Liver (tissue), 9 donors: Measurements from ENCODE around the gene SLC8A2. TPM values are rescaled to one million over a fixed set of nuclear protein-coding genes. Genes with fewer than 3 reads are reported as not detected.

Experiments
- DNase-seq: peaks from one replicate; pipeline ENCODE4 v3.0.0-alpha.2; 2017; ENCODE audit warnings: low spot score
- H3K27ac ChIP-seq, 2 donors: one replicate each; pipeline ENCODE4 v1.7.0; 2013; ENCODE audit warnings: inconsistent platforms in 2 of 2, low read length in 2 of 2, control low read depth in 1 of 2, low read depth in 1 of 2, mild to moderate bottlenecking in 1 of 2
- H3K27me3 ChIP-seq, 4 donors: one replicate each; pipeline versions ENCODE4 v1.6.1 to v1.7.0; 2013; ENCODE audit warnings: low read length in 3 of 4, inconsistent platforms in 1 of 4, mild to moderate bottlenecking in 1 of 4, moderate library complexity in 1 of 4; ENCODE audit not compliant: control insufficient read depth in 4 of 4, insufficient read depth in 4 of 4
- H3K36me3 ChIP-seq, 4 donors: one replicate each; pipeline versions ENCODE4 v1.6.1 to v1.7.0; 2013; ENCODE audit warnings: low read length in 3 of 4, mild to moderate bottlenecking in 3 of 4, low read depth in 1 of 4, moderate library complexity in 1 of 4; ENCODE audit not compliant: control insufficient read depth in 4 of 4, insufficient read depth in 3 of 4
- H3K4me1 ChIP-seq, 4 donors: one replicate each; pipeline versions ENCODE4 v1.6.1 to v1.7.0; 2013; ENCODE audit warnings: low read length in 3 of 4, mild to moderate bottlenecking in 3 of 4, moderate library complexity in 1 of 4; ENCODE audit not compliant: control insufficient read depth in 4 of 4, insufficient read depth in 4 of 4
- H3K4me3 ChIP-seq, 3 donors: one replicate each; pipeline versions ENCODE4 v1.6.1 to v1.7.0; 2013; ENCODE audit warnings: low read length in 3 of 3, control low read depth in 1 of 3, low read depth in 1 of 3, mild to moderate bottlenecking in 1 of 3
- H3K9ac ChIP-seq, 2 donors: one replicate each; pipeline ENCODE4 v1.7.0; 2013; ENCODE audit warnings: low read length in 2 of 2, mild to moderate bottlenecking in 2 of 2, moderate library complexity in 2 of 2, control low read depth in 1 of 2, low read depth in 1 of 2
- H3K9me3 ChIP-seq, 4 donors: one replicate each; pipeline versions ENCODE4 v1.6.1 to v1.7.0; 2013; ENCODE audit warnings: low read length in 3 of 4; ENCODE audit not compliant: control insufficient read depth in 4 of 4
- EGR1 ChIP-seq, 2 donors: IDR thresholded peaks; 2 replicates each; pipeline ENCODE4 v1.6.1; 2016 to 2018; ENCODE audit warnings: antibody characterized with exemption in 2 of 2, low read depth in 2 of 2
- FOXA1 ChIP-seq: IDR thresholded peaks from 2 replicates; pipeline ENCODE4 v1.6.1; 2016; ENCODE audit warnings: antibody characterized with exemption
- FOXA2 ChIP-seq: IDR thresholded peaks from 2 replicates; pipeline ENCODE4 v1.6.1; 2016; ENCODE audit warnings: antibody characterized with exemption
- GABPA ChIP-seq, 2 donors: IDR thresholded peaks in 1 of 2; conservative IDR thresholded peaks in 1 of 2; 2 replicates each; pipeline ENCODE4 v1.6.1; 2016; ENCODE audit warnings: antibody characterized with exemption in 2 of 2, mild to moderate bottlenecking in 1 of 2, moderate library complexity in 1 of 2
- HNF4A ChIP-seq, 2 donors: conservative IDR thresholded peaks; 2 replicates each; pipeline ENCODE4 v1.6.1; 2016; ENCODE audit warnings: antibody characterized with exemption in 2 of 2, mild to moderate bottlenecking in 2 of 2
- HNF4G ChIP-seq: IDR thresholded peaks from 2 replicates; pipeline ENCODE4 v1.6.1; 2016; ENCODE audit warnings: antibody characterized with exemption
- JUND ChIP-seq, 2 donors: IDR thresholded peaks; 2 replicates each; pipeline ENCODE4 v1.6.1; 2016; ENCODE audit warnings: antibody characterized with exemption in 2 of 2
- NR2F2 ChIP-seq: IDR thresholded peaks from 2 replicates; pipeline ENCODE4 v1.6.1; 2016; ENCODE audit warnings: antibody characterized with exemption
- RAD21 ChIP-seq, 2 donors: IDR thresholded peaks; 2 replicates each; pipeline ENCODE4 v1.6.1; 2016; ENCODE audit warnings: antibody characterized with exemption in 2 of 2, mild to moderate bottlenecking in 2 of 2
- RXRA ChIP-seq, 2 donors: IDR thresholded peaks; 2 replicates each; pipeline ENCODE4 v1.6.1; 2017 to 2018; ENCODE audit warnings: antibody characterized with exemption in 2 of 2, mild to moderate bottlenecking in 1 of 2
- SP1 ChIP-seq: IDR thresholded peaks from 2 replicates; pipeline ENCODE4 v1.6.1; 2018; ENCODE audit warnings: antibody characterized with exemption, mild to moderate bottlenecking
- TAF1 ChIP-seq: conservative IDR thresholded peaks from 2 replicates; pipeline ENCODE4 v1.6.1; 2016; ENCODE audit warnings: antibody characterized with exemption, mild to moderate bottlenecking
- YY1 ChIP-seq: IDR thresholded peaks from 2 replicates; pipeline ENCODE4 v1.6.1; 2016; ENCODE audit warnings: antibody characterized with exemption, mild to moderate bottlenecking
- WGBS: extraction: QIAGEN DNeasy Blood & Tissue Kit; methylation state at CpG from one replicate; pipeline ENCODE4 v1.1.7; 2013; 5-methylcytosine and 5-hydroxymethylcytosine counted together
- polyA plus RNA-seq, 2 donors: library from polyadenylated mRNA; stranded (reverse) in 1 of 2; unstranded in 1 of 2; fragments of 200-250 nt in 1 of 2; fragments of >200 nt in 1 of 2; fragmentation: Nextera tagmentation in 1 of 2; extraction: Ambion mirVana in 1 of 2; gene quantifications; one replicate each; pipeline versions ENCODE4 v1.2.1 to v1.2.3, GENCODE V29; 2013 to 2015
- total RNA-seq, 2 donors: library from RNA; depleted of rRNA; stranded (reverse); fragments of >200 nt; gene quantifications; one replicate each; pipeline ENCODE4 v1.2.3, GENCODE V29; 2014
- TF ChIP-seq, protein P1 (sequence below): IDR thresholded peaks from 2 replicates; pipeline ENCODE4 v1.6.1; 2016; ENCODE audit warnings: antibody characterized with exemption
- TF ChIP-seq, protein P2 (sequence below): IDR thresholded peaks from 2 replicates; pipeline ENCODE4 v1.6.1; 2016; ENCODE audit warnings: antibody characterized with exemption, mild to moderate bottlenecking
- TF ChIP-seq, protein P3 (sequence below): IDR thresholded peaks from 2 replicates; pipeline ENCODE4 v1.6.1; 2016; ENCODE audit warnings: antibody characterized with exemption
- TF ChIP-seq, protein P4 (sequence below): fragments of 150-350 bp; IDR thresholded peaks from 2 replicates; pipeline ENCODE4 v1.5.1; 2017; ENCODE audit warnings: improper control_type of control experiment, low read depth, low read length; ENCODE audit not compliant: missing input control
- TF ChIP-seq, protein P5 (sequence below): IDR thresholded peaks from 2 replicates; pipeline ENCODE4 v1.6.1; 2016; ENCODE audit warnings: antibody characterized with exemption
- donor health status: healthy.
- donor health status: healthy.
- donor health status: healthy.
- donor health status: healthy.
- donor health status: healthy.

Gene SLC8A2
- total and polyA plus RNA-seq, 4 donors = 0.01 to 0.25 TPM; not detected in 2

DNA sequence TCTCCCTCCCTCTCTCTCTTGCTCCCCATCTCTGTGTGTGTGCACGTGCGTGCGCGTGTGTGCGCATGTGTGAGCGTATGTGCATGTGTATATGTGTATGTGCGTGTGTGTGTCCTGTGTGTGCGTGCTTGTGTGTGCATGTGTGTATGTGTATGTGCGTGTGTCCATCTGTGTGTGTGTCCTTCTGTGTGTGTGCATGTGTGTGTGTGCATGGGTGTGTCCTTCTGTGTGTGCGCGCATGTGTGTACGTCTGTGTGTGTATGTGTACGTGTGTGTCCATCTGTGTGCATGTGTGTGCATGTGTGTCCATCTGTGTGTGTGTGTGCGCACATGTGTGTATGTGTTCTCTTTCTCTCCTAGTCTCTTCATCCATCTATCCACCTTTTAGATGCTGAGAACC lies 12.2 kb downstream of the SLC8A2 start:
- Histone ChIP-seq H3K9ac (no peak overlapping the region), H3K9me3 (peaks cover 0 to 11% (median 5%) of the 10 kb centered on the region in 4 donors), H3K27me3 (peaks cover 4 to 14% (median 8%) of the 10 kb centered on the region in 4 donors), H3K4me3 (no peak overlapping the region), H3K27ac (no peak overlapping the region), H3K4me1 (peaks cover 0 to 3% (median under 1%) of the 10 kb centered on the region in 4 donors), H3K36me3 (no peaks in the 10 kb centered on the region)
- no peak for DNase-seq
- 79% methylated on average over 14 of the region's 14 CpGs for WGBS
- no peak for TF ChIP-seq NR2F2
- TF ChIP-seq YY1 = no peak
- TF ChIP-seq, protein P1, sequence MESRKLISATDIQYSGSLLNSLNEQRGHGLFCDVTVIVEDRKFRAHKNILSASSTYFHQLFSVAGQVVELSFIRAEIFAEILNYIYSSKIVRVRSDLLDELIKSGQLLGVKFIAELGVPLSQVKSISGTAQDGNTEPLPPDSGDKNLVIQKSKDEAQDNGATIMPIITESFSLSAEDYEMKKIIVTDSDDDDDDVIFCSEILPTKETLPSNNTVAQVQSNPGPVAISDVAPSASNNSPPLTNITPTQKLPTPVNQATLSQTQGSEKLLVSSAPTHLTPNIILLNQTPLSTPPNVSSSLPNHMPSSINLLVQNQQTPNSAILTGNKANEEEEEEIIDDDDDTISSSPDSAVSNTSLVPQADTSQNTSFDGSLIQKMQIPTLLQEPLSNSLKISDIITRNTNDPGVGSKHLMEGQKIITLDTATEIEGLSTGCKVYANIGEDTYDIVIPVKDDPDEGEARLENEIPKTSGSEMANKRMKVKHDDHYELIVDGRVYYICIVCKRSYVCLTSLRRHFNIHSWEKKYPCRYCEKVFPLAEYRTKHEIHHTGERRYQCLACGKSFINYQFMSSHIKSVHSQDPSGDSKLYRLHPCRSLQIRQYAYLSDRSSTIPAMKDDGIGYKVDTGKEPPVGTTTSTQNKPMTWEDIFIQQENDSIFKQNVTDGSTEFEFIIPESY = no peak
- no peak for TF ChIP-seq EGR1 (IDR thresholded peaks at IDR 0.05; ENCODE audit: low read depth in 2 of 2)

DNA sequence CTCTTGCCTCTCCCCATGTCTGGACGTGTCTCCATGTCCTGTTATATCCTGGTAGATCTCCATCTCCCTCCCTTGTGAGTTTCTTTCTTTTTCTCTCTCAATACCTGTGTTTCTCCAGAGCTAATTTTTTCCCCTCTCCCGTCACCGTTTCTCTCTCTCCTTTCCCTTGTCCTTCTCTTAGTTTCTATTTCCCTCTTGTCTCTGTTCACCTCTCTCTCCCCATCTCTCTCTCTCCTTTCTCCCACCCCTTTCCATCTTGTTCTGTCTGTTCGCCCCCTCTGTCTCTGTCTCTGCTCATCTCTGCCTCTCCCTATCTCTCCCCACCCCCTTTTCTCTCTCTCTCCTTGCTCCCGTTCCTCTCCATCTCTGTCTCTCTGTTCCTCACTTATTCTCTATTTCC lies 13.0 kb downstream of the SLC8A2 start:
- WGBS = 30% methylated on average over 5 of the region's 5 CpGs
- TF ChIP-seq SP1 = no peak
- TF ChIP-seq FOXA1 = no peak
- TF ChIP-seq, protein P2, sequence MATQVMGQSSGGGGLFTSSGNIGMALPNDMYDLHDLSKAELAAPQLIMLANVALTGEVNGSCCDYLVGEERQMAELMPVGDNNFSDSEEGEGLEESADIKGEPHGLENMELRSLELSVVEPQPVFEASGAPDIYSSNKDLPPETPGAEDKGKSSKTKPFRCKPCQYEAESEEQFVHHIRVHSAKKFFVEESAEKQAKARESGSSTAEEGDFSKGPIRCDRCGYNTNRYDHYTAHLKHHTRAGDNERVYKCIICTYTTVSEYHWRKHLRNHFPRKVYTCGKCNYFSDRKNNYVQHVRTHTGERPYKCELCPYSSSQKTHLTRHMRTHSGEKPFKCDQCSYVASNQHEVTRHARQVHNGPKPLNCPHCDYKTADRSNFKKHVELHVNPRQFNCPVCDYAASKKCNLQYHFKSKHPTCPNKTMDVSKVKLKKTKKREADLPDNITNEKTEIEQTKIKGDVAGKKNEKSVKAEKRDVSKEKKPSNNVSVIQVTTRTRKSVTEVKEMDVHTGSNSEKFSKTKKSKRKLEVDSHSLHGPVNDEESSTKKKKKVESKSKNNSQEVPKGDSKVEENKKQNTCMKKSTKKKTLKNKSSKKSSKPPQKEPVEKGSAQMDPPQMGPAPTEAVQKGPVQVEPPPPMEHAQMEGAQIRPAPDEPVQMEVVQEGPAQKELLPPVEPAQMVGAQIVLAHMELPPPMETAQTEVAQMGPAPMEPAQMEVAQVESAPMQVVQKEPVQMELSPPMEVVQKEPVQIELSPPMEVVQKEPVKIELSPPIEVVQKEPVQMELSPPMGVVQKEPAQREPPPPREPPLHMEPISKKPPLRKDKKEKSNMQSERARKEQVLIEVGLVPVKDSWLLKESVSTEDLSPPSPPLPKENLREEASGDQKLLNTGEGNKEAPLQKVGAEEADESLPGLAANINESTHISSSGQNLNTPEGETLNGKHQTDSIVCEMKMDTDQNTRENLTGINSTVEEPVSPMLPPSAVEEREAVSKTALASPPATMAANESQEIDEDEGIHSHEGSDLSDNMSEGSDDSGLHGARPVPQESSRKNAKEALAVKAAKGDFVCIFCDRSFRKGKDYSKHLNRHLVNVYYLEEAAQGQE = no peak
- no peak for TF ChIP-seq EGR1 (IDR thresholded peaks at IDR 0.05; ENCODE audit: low read depth in 2 of 2)
- no peak for TF ChIP-seq NR2F2
- no peak for TF ChIP-seq TAF1
- no peak for TF ChIP-seq YY1
- no peak for TF ChIP-seq GABPA (IDR thresholded peaks at IDR 0.05 in 1 of 2, conservative IDR thresholded peaks at IDR 0.05 in 1 of 2)
- no peak for TF ChIP-seq HNF4G
- TF ChIP-seq FOXA2 = no peak
- TF ChIP-seq, protein P3, sequence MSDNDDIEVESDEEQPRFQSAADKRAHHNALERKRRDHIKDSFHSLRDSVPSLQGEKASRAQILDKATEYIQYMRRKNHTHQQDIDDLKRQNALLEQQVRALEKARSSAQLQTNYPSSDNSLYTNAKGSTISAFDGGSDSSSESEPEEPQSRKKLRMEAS = no peak
- no peak for TF ChIP-seq RAD21 (IDR thresholded peaks at IDR 0.05)
- TF ChIP-seq, protein P4, sequence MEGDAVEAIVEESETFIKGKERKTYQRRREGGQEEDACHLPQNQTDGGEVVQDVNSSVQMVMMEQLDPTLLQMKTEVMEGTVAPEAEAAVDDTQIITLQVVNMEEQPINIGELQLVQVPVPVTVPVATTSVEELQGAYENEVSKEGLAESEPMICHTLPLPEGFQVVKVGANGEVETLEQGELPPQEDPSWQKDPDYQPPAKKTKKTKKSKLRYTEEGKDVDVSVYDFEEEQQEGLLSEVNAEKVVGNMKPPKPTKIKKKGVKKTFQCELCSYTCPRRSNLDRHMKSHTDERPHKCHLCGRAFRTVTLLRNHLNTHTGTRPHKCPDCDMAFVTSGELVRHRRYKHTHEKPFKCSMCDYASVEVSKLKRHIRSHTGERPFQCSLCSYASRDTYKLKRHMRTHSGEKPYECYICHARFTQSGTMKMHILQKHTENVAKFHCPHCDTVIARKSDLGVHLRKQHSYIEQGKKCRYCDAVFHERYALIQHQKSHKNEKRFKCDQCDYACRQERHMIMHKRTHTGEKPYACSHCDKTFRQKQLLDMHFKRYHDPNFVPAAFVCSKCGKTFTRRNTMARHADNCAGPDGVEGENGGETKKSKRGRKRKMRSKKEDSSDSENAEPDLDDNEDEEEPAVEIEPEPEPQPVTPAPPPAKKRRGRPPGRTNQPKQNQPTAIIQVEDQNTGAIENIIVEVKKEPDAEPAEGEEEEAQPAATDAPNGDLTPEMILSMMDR = no peak
- TF ChIP-seq, protein P5, sequence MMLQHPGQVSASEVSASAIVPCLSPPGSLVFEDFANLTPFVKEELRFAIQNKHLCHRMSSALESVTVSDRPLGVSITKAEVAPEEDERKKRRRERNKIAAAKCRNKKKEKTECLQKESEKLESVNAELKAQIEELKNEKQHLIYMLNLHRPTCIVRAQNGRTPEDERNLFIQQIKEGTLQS = no peak
- TF ChIP-seq HNF4A (conservative IDR thresholded peaks at IDR 0.05) = no peak
- TF ChIP-seq, protein P1 = no peak
- no peak for TF ChIP-seq RXRA (IDR thresholded peaks at IDR 0.05)
- TF ChIP-seq JUND (IDR thresholded peaks at IDR 0.05) = no peak

More for the DNA sequence above, 13.0 kb downstream of the SLC8A2 start:
- no peak for DNase-seq
- Histone ChIP-seq H3K4me1 (peaks cover 0 to 3% (median under 1%) of the 10 kb centered on the region in 4 donors), H3K27ac (no peak overlapping the region), H3K9me3 (peaks cover 0 to 11% (median 5%) of the 10 kb centered on the region in 4 donors), H3K36me3 (no peaks in the 10 kb centered on the region), H3K4me3 (no peak overlapping the region), H3K27me3 (peaks cover 4 to 14% (median 8%) of the 10 kb centered on the region in 4 donors), H3K9ac (no peak overlapping the region)
